Endothelial cell of umbilical vein (primary cell): ENCODE data around the gene RPLP2. TPM values are rescaled to one million over a fixed set of nuclear protein-coding genes. Genes with fewer than 3 reads are reported as not detected.
A peak's percentile ranks its signal among the peaks of the same experiment; 100 is the strongest.

Experiments used
- BruUV-seq: library from RNA; stranded (reverse); fragments of 400-500 nt; replicated peaks from 2 replicates; lab custom pipeline; 2021; lab: Mats Ljungman, UMichigan
- CTCF ChIA-PET: fragments of 300-600, 350-600 bp; sonication (Branson Sonifier 250); formaldehyde crosslinking; loops from one replicate; lab custom pipeline; 2021; ENCODE audit warnings: antibody characterized with exemption, inconsistent platforms; lab: Charles Lee
- POLR2A ChIA-PET: fragments of 300-600, 350-600 bp; sonication (Branson Sonifier 250); formaldehyde crosslinking; loops from one replicate; lab custom pipeline; 2021; ENCODE audit warnings: antibody characterized with exemption, inconsistent platforms; lab: Charles Lee
- DNase-seq: peaks from one replicate; pipeline ENCODE4 v3.0.0-alpha.2; 2011; ENCODE audit warnings: low read depth, low spot score
- FAIRE-seq: peaks from 2 replicates; lab custom pipeline; 2011; peaks lifted over from hg19 to GRCh38; lab: Jason Lieb, UNC
- H2AFZ ChIP-seq: 2 replicates; pipeline ENCODE4 v1.6.0; 2012; ENCODE audit warnings: low read depth, low read length, control low read depth, inconsistent platforms
- H3K27ac ChIP-seq: 2 replicates; pipeline ENCODE4 v1.5.1; 2011; ENCODE audit warnings: low read depth, mild to moderate bottlenecking, control low read depth, low read length, moderate library complexity; ENCODE audit not compliant: insufficient read depth
- H3K27me3 ChIP-seq, 2 experiments: 2 replicates each; pipeline versions ENCODE4 v1.6.0 to v1.6.1; 2011; ENCODE audit warnings: low read length in 2 of 2, mixed read lengths in 1 of 2; ENCODE audit not compliant: control insufficient read depth in 2 of 2, insufficient read depth in 2 of 2
- H3K36me3 ChIP-seq, 2 experiments: 2 replicates in 1 of 2; 3 replicates in 1 of 2; pipeline ENCODE4 v1.5.1; 2011; ENCODE audit warnings: low read length in 2 of 2, mild to moderate bottlenecking in 1 of 2, moderate library complexity in 1 of 2; ENCODE audit not compliant: control insufficient read depth in 2 of 2, insufficient read depth in 2 of 2; ENCODE audit errors: extremely low read depth in 1 of 2
- H3K4me1 ChIP-seq: 3 replicates; pipeline ENCODE4 v1.5.1; 2011; ENCODE audit warnings: mild to moderate bottlenecking, low read length; ENCODE audit not compliant: control insufficient read depth, insufficient read depth; ENCODE audit errors: extremely low read depth
- H3K4me2 ChIP-seq: 2 replicates; pipeline ENCODE4 v1.6.1; 2011; ENCODE audit warnings: low read length, control low read depth, mixed read lengths; ENCODE audit not compliant: insufficient read depth
- H3K4me3 ChIP-seq, 3 experiments: fragments of 200-600 bp in 1 of 3; sonication (generic), shearing (Covaris generic) in 1 of 3; replicated peaks in 1 of 3; 2 replicates each; pipeline ENCODE4 v1.5.1; 2011 to 2016; ENCODE audit warnings: control low read depth in 3 of 3, low read length in 3 of 3, mild to moderate bottlenecking in 2 of 3, inconsistent platforms in 1 of 3, low read depth in 1 of 3, moderate library complexity in 1 of 3; ENCODE audit not compliant: insufficient read depth in 1 of 3
- H3K79me2 ChIP-seq: 2 replicates; pipeline ENCODE4 v1.6.0; 2012; ENCODE audit warnings: low read length, inconsistent platforms; ENCODE audit not compliant: control insufficient read depth, insufficient read depth
- H3K9ac ChIP-seq: replicated peaks from 2 replicates; pipeline ENCODE3; 2011; ENCODE audit warnings: low read length, control low read depth; ENCODE audit not compliant: insufficient read depth; ENCODE audit errors: extremely low read depth
- H3K9me1 ChIP-seq: replicated peaks from 3 replicates; pipeline ENCODE4 v1.6.0; 2011; ENCODE audit warnings: mild to moderate bottlenecking, low read length; ENCODE audit not compliant: control insufficient read depth, insufficient read depth; ENCODE audit errors: extremely low read depth
- H3K9me3 ChIP-seq: replicated peaks from 2 replicates; pipeline ENCODE4 v1.5.1; 2012; ENCODE audit warnings: low read length, inconsistent platforms; ENCODE audit not compliant: control insufficient read depth, insufficient read depth
- H4K20me1 ChIP-seq: replicated peaks from 2 replicates; pipeline ENCODE3; 2011; ENCODE audit warnings: mild to moderate bottlenecking, low read length; ENCODE audit not compliant: control insufficient read depth, insufficient read depth; ENCODE audit errors: extremely low read depth
- CTCF ChIP-seq, 2 donors: IDR thresholded peaks; 1 replicate in 1 of 2; 2 replicates in 1 of 2; pipeline ENCODE4 v1.5.1; 2011; ENCODE audit warnings: low read length in 2 of 2, mild to moderate bottlenecking in 2 of 2, moderate library complexity in 2 of 2, control low read depth in 1 of 2, inconsistent platforms in 1 of 2, low read depth in 1 of 2; ENCODE audit not compliant: insufficient read depth in 1 of 2; ENCODE audit errors: extremely low read depth in 1 of 2
- EZH2 ChIP-seq: IDR thresholded peaks from 2 replicates; pipeline ENCODE4 v1.6.1; 2012; ENCODE audit warnings: borderline replicate concordance, low read depth, mild to moderate bottlenecking, moderate library complexity, low read length, inconsistent platforms; ENCODE audit not compliant: severe bottlenecking
- GATA2 ChIP-seq: IDR thresholded peaks from 2 replicates; pipeline ENCODE4 v1.7.0; 2011; ENCODE audit warnings: low read depth, mild to moderate bottlenecking, moderate library complexity, mixed read lengths, low read length; ENCODE audit not compliant: insufficient read length, insufficient read depth
- JUN ChIP-seq: IDR thresholded peaks from 2 replicates; pipeline ENCODE4 v1.6.1; 2011; ENCODE audit warnings: borderline replicate concordance, low read depth; ENCODE audit not compliant: insufficient read length, insufficient read depth
- dilution Hi-C: fragments of 300-500 bp; cut with MboI; formaldehyde crosslinking; loops from one replicate; pipeline ENCODE4 v1.15.0; 2019; ENCODE audit warnings: low sequenced_read_pairs; ENCODE audit not compliant: extremely low pct_ligation_motif_present
- intact Hi-C: fragments of 100-400 bp; cut with micrococcal nuclease; formaldehyde crosslinking; loops from one replicate; pipeline ENCODE4 v1.10.0; 2022
- polyA plus RNA-seq, 4 experiments: library from polyadenylated mRNA; depleted of rRNA in 3 of 4; stranded (reverse) in 3 of 4; unstranded in 1 of 4; fragments of >200 nt; gene quantifications; 2 replicates each; pipeline versions ENCODE4 v1.2.1 to v1.2.3, GENCODE V29; 2011 to 2012; ENCODE audit warnings: missing spikeins in 1 of 4
- total RNA-seq: library from RNA; stranded (reverse); gene quantifications from 2 replicates; pipeline ENCODE4 v1.2.3, GENCODE V29; 2021

The RPLP2 gene
- total and polyA plus RNA-seq, 2 donors (not counting 3 experiments of a cell fraction or from before 2014, with no cell fraction given): 1,579 to 1,739 TPM

GRCh38 chr11:839875-840617 is 30.3 kb downstream of the RPLP2 start:
- H3K4me2 ChIP-seq: peak overlapping the region; percentile 18
- no peak overlapping the region for H3K9ac ChIP-seq
- CTCF ChIA-PET: interaction anchor here (1.0 to 1.5 kb wide), 4 partner anchors 9 to 211 kb away, joined by 3 to 8 read pairs (median 4); no protein-coding TSS in a partner anchor
- no peak for DNase-seq
- intact Hi-C loops: no loop called here
- BruUV-seq: no TSS peak
- FAIRE-seq: peak; percentile 15
- dilution Hi-C loops: no loop called here
- H3K27me3 ChIP-seq: no peaks in the 10 kb centered on the region
- peaks cover 25% of the 10 kb centered on the region for H3K4me1 ChIP-seq
- no peak overlapping the region for H2AFZ ChIP-seq
- H4K20me1 ChIP-seq: no peaks in the 10 kb centered on the region
- no peaks in the 10 kb centered on the region for H3K9me3 ChIP-seq
- peaks cover 59% of the 10 kb centered on the region for H3K79me2 ChIP-seq
- POLR2A ChIA-PET: interaction anchor here (2.1 to 4.1 kb wide), 2 partner anchors 10 to 20 kb away, joined by 14 to 28 read pairs; partner anchors contain the start of gene PNPLA2
- TF ChIP-seq EZH2 (no peak), JUN (no peak), CTCF (IDR thresholded peaks at IDR 0.05; ENCODE audit: extremely low read depth in 1 of 2, insufficient read depth in 1 of 2, low read depth in 1 of 2, low read length in 2 of 2) (peak; percentile 45 to 46), GATA2 (no peak)
- no peak overlapping the region for H3K27ac ChIP-seq
- H3K4me3 ChIP-seq: no peak overlapping the region
- no peaks in the 10 kb centered on the region for H3K9me1 ChIP-seq
- peaks cover 25 to 43% of the 10 kb centered on the region in 2 experiments for H3K36me3 ChIP-seq
